GM18499 (cell line): ENCODE measurements around the gene NKD1.

Experiments used
- ATAC-seq: cut with Tn5 transposase; IDR thresholded peaks from one replicate; pipeline ENCODE4 v1.9.1; 2021; ENCODE audit warnings: moderate number of reproducible peaks; ENCODE audit not compliant: insufficient read depth, unreplicated experiment

The NKD1 gene

GRCh38 chr16:50637716-50638602 is 89.8 kb downstream of the NKD1 start:
- no peak for ATAC-seq

DNA sequence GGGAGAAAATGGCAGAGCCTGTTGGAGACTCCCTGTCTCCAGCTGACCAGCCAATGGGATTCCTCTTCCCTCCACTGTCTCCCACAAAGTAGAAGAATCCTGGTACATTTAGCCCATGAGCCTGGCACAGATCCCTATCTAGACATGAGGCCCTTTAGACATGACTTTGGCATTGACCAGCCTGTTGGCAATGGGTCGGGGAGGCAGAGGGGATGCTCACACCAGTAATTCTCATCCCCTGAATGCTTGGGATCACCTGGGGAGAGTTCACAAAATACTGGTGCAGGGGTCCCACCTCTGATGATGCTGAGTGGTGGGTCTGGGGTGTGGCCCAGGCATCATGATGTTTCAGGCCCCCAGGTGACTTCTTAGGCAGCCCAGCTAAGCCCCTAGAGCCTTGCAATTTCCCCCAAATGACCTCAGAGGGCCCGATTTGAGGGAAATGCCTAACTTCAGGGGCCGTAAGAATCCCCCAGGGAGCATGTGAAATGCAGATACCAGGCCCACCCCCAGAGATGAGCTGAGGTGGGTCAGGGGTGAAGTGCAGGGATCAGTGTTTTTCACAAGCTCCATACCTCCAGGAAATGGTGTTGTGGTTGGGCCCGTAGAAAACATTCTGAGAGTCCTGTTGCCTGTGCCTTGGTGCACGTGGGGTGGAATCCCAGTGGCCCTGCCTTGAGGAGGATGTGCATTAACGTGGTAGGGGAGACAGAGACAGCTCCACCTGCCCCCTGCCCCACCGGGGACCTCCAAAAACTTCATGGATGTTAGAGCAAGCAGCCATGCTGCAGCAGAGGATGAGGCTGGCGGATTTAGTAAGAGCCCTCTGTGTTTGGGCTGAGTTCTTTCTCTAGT is 90.8 kb downstream of the NKD1 start:
- ATAC-seq: no peak

DNA sequence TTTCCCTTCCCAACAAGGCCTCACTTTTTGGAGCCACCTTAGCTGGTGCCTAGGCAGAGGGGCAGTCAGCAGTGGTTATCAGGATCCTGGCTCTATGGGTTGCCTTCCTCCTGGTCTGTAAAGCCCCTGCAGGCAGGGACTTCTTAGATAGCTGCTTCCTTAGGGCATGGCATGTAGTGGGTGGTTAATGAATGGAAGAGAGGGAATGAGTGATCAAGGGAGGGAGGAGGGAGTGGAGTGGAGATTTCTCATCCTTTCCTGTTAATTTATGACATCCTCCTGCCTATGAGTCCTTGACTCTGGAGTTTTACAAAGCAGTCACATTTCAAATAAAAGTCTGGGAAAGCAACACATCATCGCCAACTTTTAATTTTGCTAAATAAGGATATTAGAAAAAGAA is 92.2 kb downstream of the NKD1 start:
- no peak for ATAC-seq

DNA sequence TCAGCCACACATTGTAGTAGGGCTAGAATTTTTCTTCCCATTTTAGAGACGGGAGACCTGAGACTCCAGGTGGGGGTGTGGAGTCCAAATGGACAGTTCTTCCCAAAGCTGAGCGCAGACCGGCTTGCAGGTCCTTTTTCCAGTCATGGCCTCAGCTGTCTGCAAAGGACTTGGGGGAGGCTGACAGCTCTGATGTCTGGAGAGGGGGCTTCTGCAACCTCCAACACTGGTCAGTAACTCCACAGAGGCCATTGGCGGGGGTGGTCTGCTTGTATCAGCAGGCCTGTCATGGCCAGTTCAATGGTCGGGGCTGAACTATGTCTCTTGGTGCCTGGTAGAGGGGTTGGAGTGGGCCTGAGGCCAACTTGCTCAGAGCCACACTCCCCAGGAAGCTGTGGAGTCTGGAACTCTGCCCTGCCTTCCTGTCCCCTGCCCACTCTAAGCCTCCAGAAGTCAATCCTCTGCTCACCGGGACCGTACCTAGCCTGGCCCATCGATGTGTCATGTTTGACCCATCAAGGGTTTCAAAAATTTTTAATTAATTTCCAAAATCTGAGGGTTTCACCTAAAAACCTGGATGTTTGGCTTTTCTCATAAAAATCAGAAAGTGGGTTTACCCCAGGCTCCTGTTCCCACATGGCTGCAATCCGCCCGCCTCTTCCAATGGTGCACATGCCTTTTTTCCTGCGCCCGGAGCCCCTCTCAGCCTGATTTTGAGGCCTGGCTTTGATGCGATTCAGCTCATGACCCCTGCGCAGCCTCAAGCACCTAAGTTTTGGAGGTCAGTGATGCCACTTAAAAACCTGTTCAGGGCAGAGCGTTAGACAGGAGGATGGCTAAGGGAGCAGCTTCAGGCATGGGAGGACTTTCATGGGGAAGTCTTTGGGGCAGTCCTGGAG is 93.0 kb downstream of the NKD1 start:
- ATAC-seq: no peak

DNA sequence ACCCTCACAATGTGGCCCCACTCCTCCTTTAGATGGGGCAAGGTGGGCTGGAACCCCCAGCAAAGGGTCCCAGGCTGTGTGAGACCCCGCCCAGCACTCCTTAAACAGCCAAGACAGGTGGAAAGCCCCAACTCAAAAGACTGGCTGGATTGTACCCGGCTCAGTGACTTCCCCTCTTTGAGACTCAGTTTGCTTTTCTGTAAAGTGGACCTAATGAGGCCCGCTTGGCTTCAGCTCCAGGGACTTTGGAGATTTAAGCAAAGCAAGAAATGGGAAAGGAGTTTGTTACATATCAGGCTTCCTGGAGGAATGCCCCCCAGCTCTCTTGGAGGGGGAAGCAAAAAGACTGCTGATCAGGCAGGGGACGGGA is 93.6 kb downstream of the NKD1 start:
- no peak for ATAC-seq

DNA sequence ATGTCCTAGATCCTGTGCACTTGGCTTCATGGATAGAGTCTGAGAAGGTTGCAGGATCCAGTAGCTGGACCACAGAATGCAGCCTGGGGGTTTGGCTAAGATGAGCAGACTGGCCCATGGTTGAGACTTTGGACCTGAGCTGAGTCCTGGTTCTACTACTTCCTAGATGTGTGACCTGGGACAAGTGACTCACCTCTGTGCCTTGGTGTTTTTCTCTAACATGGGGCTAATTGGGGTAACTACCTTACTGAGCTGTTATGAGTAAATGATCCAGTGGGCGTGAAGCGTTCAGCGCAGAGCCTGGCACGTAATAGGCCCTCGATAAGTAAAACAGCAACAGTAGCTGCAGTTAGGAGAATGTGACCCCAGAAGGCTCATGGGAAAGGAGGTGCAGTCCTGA is 94.2 kb downstream of the NKD1 start:
- no peak for ATAC-seq

- ATAC-seq: no peak
Observed at GRCh38 chr16:50643192-50643591, 95.0 kb downstream of the NKD1 start.

- ATAC-seq: no peak
Observed at GRCh38 chr16:50644245-50644644, 96.0 kb downstream of the NKD1 start.

DNA sequence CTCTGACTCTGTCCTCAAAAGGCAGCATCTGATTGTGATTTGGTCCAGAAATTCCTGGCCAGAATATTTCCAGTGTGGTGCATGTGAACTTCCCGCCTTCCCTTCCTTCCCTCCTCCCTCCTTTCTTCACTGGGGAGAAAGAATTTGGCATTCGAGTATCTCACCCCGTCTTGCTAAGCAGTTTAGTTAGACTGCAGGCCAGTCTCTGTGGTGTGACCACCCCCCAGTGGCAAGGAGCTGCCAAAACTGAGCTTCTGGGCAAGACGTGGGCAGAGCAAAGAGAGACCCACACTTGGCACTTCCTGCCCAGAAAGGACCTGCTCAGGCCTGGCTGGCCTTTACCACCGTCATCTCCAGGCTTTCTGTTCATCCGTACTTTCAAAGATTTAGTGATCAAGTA is 96.5 kb downstream of the NKD1 start:
- no peak for ATAC-seq

DNA sequence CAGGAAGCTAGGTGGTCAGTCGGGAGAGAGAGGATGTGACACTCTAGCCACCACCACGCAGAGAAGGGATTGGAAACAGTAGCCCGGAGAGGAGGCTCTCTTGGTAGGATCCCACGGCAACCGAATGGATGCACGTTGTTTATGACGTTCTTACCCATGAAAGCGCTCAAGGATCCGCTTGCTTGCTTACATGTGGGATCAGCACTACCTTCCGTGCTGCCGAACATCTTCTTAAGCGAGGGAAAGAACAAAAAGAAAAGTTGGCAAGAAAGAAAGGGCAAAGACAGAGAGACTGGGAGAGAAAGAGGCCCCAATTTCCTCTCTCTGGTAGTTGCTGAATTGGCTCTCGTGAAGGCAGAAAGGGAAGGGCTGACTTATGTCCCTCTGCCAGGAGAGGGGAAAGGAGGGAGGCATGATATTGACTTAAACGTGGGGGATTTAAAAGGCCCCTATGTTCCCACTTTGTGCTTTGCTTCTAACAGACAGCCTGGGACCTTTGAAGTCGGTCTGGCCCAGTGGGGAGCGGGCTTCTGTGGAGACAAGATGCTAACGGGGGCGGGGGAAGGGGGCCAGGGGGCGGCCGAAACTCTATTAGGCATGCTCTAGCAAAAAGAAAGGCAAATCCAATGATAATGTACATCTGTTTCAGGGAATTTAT is 97.5 kb downstream of the NKD1 start:
- no peak for ATAC-seq

GRCh38 chr16:50646345-50646744 is 98.1 kb downstream of the NKD1 start:
- no peak for ATAC-seq

- ATAC-seq: no peak
Observed at GRCh38 chr16:50651835-50652438, 103.7 kb downstream of the NKD1 start.

- no peak for ATAC-seq
Observed at GRCh38 chr16:50652836-50653425, 104.7 kb downstream of the NKD1 start.

DNA sequence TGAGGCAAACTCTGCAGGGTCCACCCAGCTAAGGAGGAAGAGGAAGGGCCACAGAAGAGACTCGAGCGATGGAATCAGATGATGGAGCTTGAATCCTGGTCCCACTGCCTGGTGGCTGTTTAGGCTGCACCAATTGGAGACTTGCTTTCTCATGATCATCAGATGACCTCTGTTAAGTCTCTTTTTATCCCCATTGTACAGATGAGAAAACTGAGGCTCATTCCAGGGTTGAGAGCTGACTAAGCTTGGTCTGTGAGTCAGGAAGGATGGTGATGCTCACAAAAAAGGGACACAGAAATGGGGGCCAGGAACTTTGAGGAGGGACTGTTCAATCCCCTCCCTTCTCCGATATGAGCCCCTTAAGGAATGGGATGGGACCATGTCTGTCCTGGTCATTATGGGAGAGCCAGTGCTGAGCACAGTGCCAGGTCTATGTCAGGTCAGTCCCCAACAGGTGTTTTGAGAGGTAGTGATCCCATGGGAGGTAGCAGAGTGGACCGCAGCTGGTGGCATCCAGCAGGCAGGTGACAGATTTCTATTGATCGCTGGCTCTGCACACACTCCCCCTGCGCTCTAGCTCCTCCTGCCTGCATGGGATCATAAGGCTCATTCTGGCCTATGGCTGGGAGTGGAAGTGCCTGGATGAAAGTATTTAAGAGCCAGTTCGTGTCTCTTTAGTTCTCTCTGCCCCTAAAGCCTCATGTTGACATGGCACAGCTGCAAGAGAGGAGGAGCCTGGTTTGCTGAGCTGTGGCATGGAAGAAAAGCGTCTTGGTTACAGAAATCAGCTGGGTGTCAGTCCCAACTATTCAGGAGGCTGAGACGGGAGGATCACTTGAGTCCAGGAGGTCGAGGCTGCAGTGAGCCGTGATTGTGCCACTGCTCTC is 105.7 kb downstream of the NKD1 start:
- ATAC-seq: no peak

DNA sequence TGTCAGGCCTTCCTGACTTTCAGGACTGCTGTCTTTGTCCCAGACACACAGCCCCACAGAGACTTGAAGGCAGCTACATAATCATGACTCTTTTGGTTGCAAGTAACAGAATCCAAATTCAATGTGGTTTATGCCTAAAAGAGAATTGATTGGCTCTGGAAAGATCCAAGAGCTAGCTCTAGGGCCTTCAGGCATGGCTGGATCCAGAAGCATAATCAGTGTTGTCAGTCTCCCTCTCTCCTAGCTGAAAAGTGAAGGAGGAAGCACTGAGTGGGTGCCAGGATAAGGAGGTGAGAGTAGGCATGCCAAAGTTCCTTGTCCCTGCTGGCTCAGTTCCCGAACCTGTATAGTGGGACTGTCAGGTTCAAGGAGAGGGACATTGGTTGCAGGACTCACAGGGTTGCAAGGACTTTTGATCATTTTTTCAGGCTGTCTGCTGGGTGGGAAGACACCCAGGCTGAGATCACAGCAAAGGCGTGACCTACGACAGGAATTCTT is 107.4 kb downstream of the NKD1 start:
- no peak for ATAC-seq

- no peak for ATAC-seq
Observed at GRCh38 chr16:50657241-50657640, 109.0 kb downstream of the NKD1 start.

GRCh38 chr16:50659806-50660205 is 111.6 kb downstream of the NKD1 start:
- no peak for ATAC-seq

- ATAC-seq: no peak
Observed at GRCh38 chr16:50662306-50662940, 114.2 kb downstream of the NKD1 start.
